Ectodermal cell (in vitro differentiated cells): ENCODE data around the gene TRERF1.
A peak's percentile ranks its signal among the peaks of the same experiment; 100 is the strongest.
"Not testable (repeated sequence)": the region's sequence is repeated elsewhere in the genome, so short reads cannot be mapped to it uniquely, and the experiment has no call there.

ENCODE experiments used
- H3K27ac ChIP-seq: 2 replicates; pipeline ENCODE4 v1.7.0; 2013; ENCODE audit warnings: mild to moderate bottlenecking, low read depth, low read length; ENCODE audit not compliant: insufficient read depth, poor library complexity, severe bottlenecking
- H3K27me3 ChIP-seq: 2 replicates; pipeline ENCODE4 v1.7.0; 2013; ENCODE audit warnings: mild to moderate bottlenecking, low read length; ENCODE audit not compliant: insufficient read depth, control insufficient read depth, poor library complexity, severe bottlenecking
- H3K36me3 ChIP-seq: one replicate; pipeline ENCODE4 v1.7.0; 2013; ENCODE audit warnings: low read length; ENCODE audit not compliant: control insufficient read depth, insufficient read depth
- H3K4me1 ChIP-seq: one replicate; pipeline ENCODE4 v1.7.0; 2013; ENCODE audit warnings: low read length; ENCODE audit not compliant: control insufficient read depth, insufficient read depth
- H3K4me3 ChIP-seq: 2 replicates; pipeline ENCODE4 v1.7.0; 2013; ENCODE audit warnings: low read depth, low read length, control low read depth; ENCODE audit not compliant: insufficient read depth
- H3K9me3 ChIP-seq: 2 replicates; pipeline ENCODE4 v1.7.0; 2013; ENCODE audit warnings: mild to moderate bottlenecking, low read length, moderate library complexity; ENCODE audit not compliant: control insufficient read depth
- WGBS, 2 experiments: methylation state at CpG; one replicate each; pipeline ENCODE4 v1.1.7; 2013; ENCODE audit warnings: missing lambda C conversion rate in 2 of 2; 5-methylcytosine and 5-hydroxymethylcytosine counted together

TRERF1 gene

DNA sequence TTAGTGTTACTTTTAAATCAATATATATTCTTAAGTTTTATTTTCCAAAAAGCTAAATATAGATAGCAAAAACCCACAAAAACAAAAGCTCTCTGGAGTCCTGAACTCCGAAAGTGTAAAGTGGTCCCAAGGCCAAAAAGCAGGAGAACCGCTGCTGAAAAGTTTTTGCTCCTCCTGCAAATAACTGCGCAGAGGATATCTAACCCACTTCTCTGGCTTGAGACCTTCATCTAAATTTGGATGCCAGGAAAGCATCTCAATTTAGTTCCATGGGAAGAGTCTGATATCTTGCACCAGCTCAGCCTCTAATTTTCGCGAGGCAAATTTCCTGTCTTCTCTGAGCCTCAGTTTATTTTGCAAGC is 234.6 kb downstream of the TRERF1 start:
- peak overlapping the region; percentile 76 for H3K27ac ChIP-seq
- WGBS, 2 experiments = 15% methylated on average over 5 of the region's 5 CpGs

GRCh38 chr6:42216495-42216894 is 235.2 kb downstream of the TRERF1 start:
- not testable (repeated sequence) for H3K4me3 ChIP-seq, H3K27me3 ChIP-seq, H3K27ac ChIP-seq, H3K4me1 ChIP-seq, H3K9me3 ChIP-seq, H3K36me3 ChIP-seq
- WGBS, 2 experiments = 92 to 93% methylated on average over 18 of the region's 18 CpGs

More for the DNA sequence above, 234.6 kb downstream of the TRERF1 start:
- H3K9me3 ChIP-seq = no peaks in the 10 kb centered on the region
- peak overlapping the region; percentile 92 for H3K4me3 ChIP-seq
- H3K27me3 ChIP-seq = no peaks in the 10 kb centered on the region
- no peaks in the 10 kb centered on the region for H3K4me1 ChIP-seq
- H3K36me3 ChIP-seq = peaks cover 8% of the 10 kb centered on the region

DNA sequence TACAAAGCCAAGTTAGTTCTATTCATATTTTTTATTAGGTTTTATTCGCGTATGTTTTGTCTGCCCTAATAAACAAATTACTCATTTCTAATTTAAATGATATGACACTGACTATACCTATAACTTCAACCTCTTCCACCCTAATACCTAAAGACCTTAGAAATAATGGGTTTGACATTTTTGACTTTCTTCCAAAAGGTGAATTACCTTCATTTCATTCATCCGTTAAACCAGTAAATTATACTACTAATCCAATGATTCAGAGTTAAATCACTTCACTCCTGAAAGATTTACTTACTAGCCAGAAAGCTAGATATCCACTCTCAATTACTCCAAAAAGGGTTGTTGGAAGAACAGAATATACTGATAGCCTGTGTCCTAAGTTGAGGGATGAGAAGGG is 239.3 kb downstream of the TRERF1 start:
- Histone ChIP-seq H3K27me3 (no peaks in the 10 kb centered on the region), H3K27ac (no peak overlapping the region), H3K36me3 (peaks cover 30% of the 10 kb centered on the region), H3K4me3 (no peak overlapping the region), H3K4me1 (no peaks in the 10 kb centered on the region), H3K9me3 (no peaks in the 10 kb centered on the region)
- WGBS, 2 experiments = 89 to 94% methylated on average over 1 to 3 of the region's 3 CpGs

DNA sequence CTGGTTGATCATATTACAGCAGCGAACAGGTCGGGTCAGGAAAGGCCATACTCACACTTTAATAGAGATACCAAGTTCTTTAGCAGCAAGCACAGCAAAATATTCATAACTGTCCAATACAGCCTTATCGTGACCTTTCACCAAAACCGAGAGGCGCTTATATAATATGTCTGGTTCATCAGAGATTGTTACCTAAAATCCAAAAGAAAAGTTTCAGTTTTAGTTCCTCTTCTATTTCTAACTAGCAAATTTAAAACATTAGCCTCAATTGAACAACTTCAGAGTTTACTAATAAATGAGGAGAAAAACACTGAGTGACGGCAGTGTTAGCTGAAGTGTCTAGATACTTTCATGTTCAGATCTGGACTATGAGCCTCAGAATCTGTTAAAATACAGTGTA is 240.0 kb downstream of the TRERF1 start:
- H3K4me3 ChIP-seq = no peak overlapping the region
- H3K36me3 ChIP-seq = peaks cover 30% of the 10 kb centered on the region
- no peaks in the 10 kb centered on the region for H3K9me3 ChIP-seq
- H3K27me3 ChIP-seq = no peaks in the 10 kb centered on the region
- H3K27ac ChIP-seq = no peak overlapping the region
- WGBS, 2 experiments = 94 to 96% methylated on average over 6 of the region's 6 CpGs
- H3K4me1 ChIP-seq = no peaks in the 10 kb centered on the region

- peaks cover 30% of the 10 kb centered on the region for H3K36me3 ChIP-seq
- WGBS, 2 experiments = no CpG with 5 or more reads among the region's 1 CpG
- no peaks in the 10 kb centered on the region for H3K4me1 ChIP-seq
- no peak overlapping the region for H3K4me3 ChIP-seq
- H3K27ac ChIP-seq = no peak overlapping the region
- no peaks in the 10 kb centered on the region for H3K9me3 ChIP-seq
- no peaks in the 10 kb centered on the region for H3K27me3 ChIP-seq
These were observed 241.2 kb downstream of the TRERF1 start for GRCh38 chr6:42210551-42210950.

DNA sequence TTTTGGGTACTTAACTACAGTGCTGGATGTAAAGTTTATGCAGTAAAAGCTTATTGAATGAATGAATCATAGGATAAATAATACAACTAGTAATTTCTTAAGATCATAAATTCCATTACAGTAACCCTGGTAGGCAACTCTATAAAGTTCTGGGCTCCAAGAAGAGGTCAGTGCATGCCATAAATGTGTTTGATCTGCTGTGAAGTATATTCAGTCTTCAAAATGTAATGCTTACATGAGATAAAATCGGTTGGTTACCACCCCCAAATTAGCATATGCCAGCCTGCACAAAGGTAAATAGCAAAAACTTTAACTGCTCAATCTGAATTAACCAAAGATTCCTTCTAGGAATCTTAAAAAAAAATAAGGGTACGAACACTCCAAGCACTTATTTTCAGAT is 244.2 kb downstream of the TRERF1 start:
- 88 to 90% methylated on average over 2 of the region's 2 CpGs for WGBS, 2 experiments
- not testable (repeated sequence) for H3K4me1 ChIP-seq, H3K27me3 ChIP-seq, H3K4me3 ChIP-seq, H3K27ac ChIP-seq, H3K9me3 ChIP-seq
- peaks cover 22% of the 10 kb centered on the region for H3K36me3 ChIP-seq

DNA sequence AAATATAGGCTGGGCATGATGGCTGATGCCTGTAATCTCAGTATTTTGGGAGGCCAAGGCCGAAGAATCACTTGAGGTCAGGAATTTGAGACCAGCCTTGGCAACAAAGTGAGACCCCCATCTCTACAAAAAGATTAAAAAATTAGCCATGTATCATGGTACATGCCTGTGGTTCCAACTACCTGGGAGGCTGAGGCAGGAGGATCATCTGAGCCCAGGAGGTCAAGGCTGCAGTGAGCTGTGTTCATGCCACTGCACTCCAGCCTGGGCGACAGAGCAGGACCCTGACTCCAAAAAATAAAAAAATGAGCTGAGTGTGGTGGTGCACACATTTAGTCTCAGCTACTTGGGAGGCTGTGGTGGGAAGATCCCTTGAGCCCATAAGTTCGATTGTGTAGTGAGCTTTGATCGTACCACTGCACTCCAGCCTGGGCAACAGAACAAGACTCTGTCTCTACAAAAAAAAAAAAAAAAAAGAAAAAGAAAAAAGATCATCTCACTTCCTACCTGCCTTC is 246.9 kb downstream of the TRERF1 start:
- H3K4me3 ChIP-seq = no peak overlapping the region
- peaks cover 10% of the 10 kb centered on the region for H3K36me3 ChIP-seq
- H3K9me3 ChIP-seq = no peaks in the 10 kb centered on the region
- no peaks in the 10 kb centered on the region for H3K27me3 ChIP-seq
- no peak overlapping the region for H3K27ac ChIP-seq
- no peaks in the 10 kb centered on the region for H3K4me1 ChIP-seq
- 93 to 94% methylated on average over 4 of the region's 4 CpGs for whole genome bisulfite sequencing, 2 experiments

- Histone ChIP-seq H3K9me3 (no peaks in the 10 kb centered on the region), H3K36me3 (no peaks in the 10 kb centered on the region), H3K4me3 (no peak overlapping the region), H3K27me3 (no peaks in the 10 kb centered on the region), H3K4me1 (no peaks in the 10 kb centered on the region), H3K27ac (no peak overlapping the region)
- 93 to 95% methylated on average over 3 of the region's 3 CpGs for WGBS, 2 experiments
These were observed 248.5 kb downstream of the TRERF1 start for GRCh38 chr6:42203183-42203582.

- 88 to 92% methylated on average over 11 to 12 of the region's 13 CpGs for WGBS, 2 experiments
- H3K27me3 ChIP-seq = not testable (repeated sequence)
These were observed 249.4 kb downstream of the TRERF1 start for GRCh38 chr6:42202131-42202915.

DNA sequence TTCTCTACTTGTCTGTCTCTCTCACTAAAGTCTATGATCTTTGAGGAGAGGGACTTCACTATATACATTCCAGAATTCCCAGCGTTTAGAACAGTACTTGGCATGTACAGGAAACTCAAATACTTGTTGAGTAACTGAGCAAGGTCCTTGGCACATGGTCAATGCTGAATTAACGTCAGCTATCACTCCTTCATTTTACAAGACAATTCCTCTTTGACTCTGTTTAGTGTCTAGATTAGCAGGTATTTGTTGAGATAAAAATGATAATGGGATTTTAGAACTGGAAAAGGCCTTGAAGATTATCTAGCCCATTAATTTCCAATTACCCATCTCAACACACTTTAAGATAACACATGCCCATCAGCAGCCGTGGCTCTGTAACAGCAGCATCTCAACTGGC is 250.3 kb downstream of the TRERF1 start:
- Histone ChIP-seq H3K4me3 (no peak overlapping the region), H3K27ac (no peak overlapping the region), H3K4me1 (no peaks in the 10 kb centered on the region), H3K9me3 (no peaks in the 10 kb centered on the region), H3K27me3 (no peaks in the 10 kb centered on the region), H3K36me3 (no peaks in the 10 kb centered on the region)
- 92 to 94% methylated on average over 2 to 3 of the region's 3 CpGs for WGBS, 2 experiments

More at GRCh38 chr6:42202131-42202915, 249.4 kb downstream of the TRERF1 start:
- H3K36me3 ChIP-seq, H3K4me3 ChIP-seq, H3K4me1 ChIP-seq, H3K9me3 ChIP-seq: not testable (repeated sequence)
- peak overlapping the region; percentile 36 for H3K27ac ChIP-seq
